Prostate gland (tissue), 2 donors: ENCODE measurements around the gene PKP4. TPM values are rescaled to one million over a fixed set of nuclear protein-coding genes. Genes with fewer than 3 reads are reported as not detected.

Experiments
- DNase-seq: peaks from one replicate; pipeline ENCODE4 v3.0.0-alpha.2; 2019; ENCODE audit warnings: low spot score
- H3K27ac ChIP-seq, 2 donors: fragments of 200-600 bp; sonication (generic); 2 replicates each; pipeline ENCODE4 v1.5.1; 2017 to 2019
- H3K27me3 ChIP-seq: fragments of 200-600 bp; sonication (generic); replicated peaks from 2 replicates; pipeline ENCODE4 v1.5.1; 2019; ENCODE audit not compliant: insufficient read depth
- H3K36me3 ChIP-seq, 2 donors: fragments of 200-600 bp; sonication (generic); 1 replicate in 1 of 2; 2 replicates in 1 of 2; pipeline versions ENCODE4 v1.5.1 to v1.8.1; 2017 to 2019
- H3K4me1 ChIP-seq: fragments of 200-600 bp; sonication (generic); replicated peaks from 2 replicates; pipeline ENCODE4 v1.5.1; 2019
- H3K4me3 ChIP-seq, 2 donors: fragments of 200-600 bp; sonication (generic); 2 replicates each; pipeline ENCODE4 v1.5.1; 2017 to 2019
- H3K9me3 ChIP-seq: fragments of 200-600 bp; sonication (generic); 2 replicates; pipeline ENCODE4 v1.5.1; 2017
- CTCF ChIP-seq, 4 experiments: fragments of 200-600 bp in 2 of 4; fragments of 450-650 bp in 2 of 4; sonication (generic) in 2 of 4; IDR thresholded peaks; 1 replicate in 3 of 4; 2 replicates in 1 of 4; pipeline ENCODE4 v1.5.1; 2016 to 2019; ENCODE audit warnings: antibody characterized with exemption in 4 of 4, mild to moderate bottlenecking in 2 of 4, moderate library complexity in 2 of 4
- POLR2A ChIP-seq: fragments of 450-650 bp; IDR thresholded peaks from one replicate; pipeline ENCODE4 v1.6.1; 2016; ENCODE audit warnings: antibody characterized with exemption, mild to moderate bottlenecking
- POLR2AphosphoS5 ChIP-seq: sonication (generic); formaldehyde crosslinking; IDR thresholded peaks from one replicate; pipeline ENCODE4 v1.6.1; 2017; ENCODE audit warnings: antibody characterized with exemption
- WGBS: methylation state at CpG from one replicate; pipeline ENCODE4 v1.1.5; 2018; 5-methylcytosine and 5-hydroxymethylcytosine counted together
- intact Hi-C: fragments of 100-400 bp; cut with DNase I; formaldehyde crosslinking; loops from one replicate; pipeline ENCODE4 v1.14.2; 2022
- total RNA-seq, 2 donors: library from RNA; depleted of rRNA; stranded (reverse); fragments of >200 nt; gene quantifications; one replicate each; pipeline ENCODE4 v1.1.0, GENCODE V29; 2016

The PKP4 gene
- total RNA-seq, 2 donors from 2014 or later, result 49.0 to 57.9 TPM

GRCh38 chr2:158582670-158583069, 125.9 kb downstream of the PKP4 start:
- H3K9me3 ChIP-seq, result no peaks in the 10 kb centered on the region
- WGBS, result 95% methylated on average over 1 of the region's 1 CpG
- no peaks in the 10 kb centered on the region for H3K36me3 ChIP-seq
- no peak overlapping the region for H3K4me3 ChIP-seq
- no peaks in the 10 kb centered on the region for H3K27me3 ChIP-seq
- no peak overlapping the region for H3K27ac ChIP-seq
- TF ChIP-seq POLR2AphosphoS5 (no peak), CTCF (IDR thresholded peaks at IDR 0.05) (no peak), POLR2A (no peak)
- no peaks in the 10 kb centered on the region for H3K4me1 ChIP-seq
- intact Hi-C loops, result no loop called here
- DNase-seq, result no peak

- H3K36me3 ChIP-seq, result no peaks in the 10 kb centered on the region
- no peak overlapping the region for H3K27ac ChIP-seq
- WGBS, result 96% methylated on average over 11 of the region's 19 CpGs
- intact Hi-C loops, result no loop called here
- DNase-seq, result no peak
- TF ChIP-seq POLR2AphosphoS5 (no peak), POLR2A (no peak), CTCF (IDR thresholded peaks at IDR 0.05) (no peak)
- no peaks in the 10 kb centered on the region for H3K9me3 ChIP-seq
- no peak overlapping the region for H3K4me3 ChIP-seq
- H3K4me1 ChIP-seq, result no peaks in the 10 kb centered on the region
- H3K27me3 ChIP-seq, result no peaks in the 10 kb centered on the region
These were observed 127.2 kb downstream of the PKP4 start for GRCh38 chr2:158583923-158584322.

GRCh38 chr2:158586491-158586890, 129.7 kb downstream of the PKP4 start:
- H3K4me3 ChIP-seq, result no peak overlapping the region
- no peaks in the 10 kb centered on the region for H3K9me3 ChIP-seq
- 73% methylated on average over 3 of the region's 3 CpGs for WGBS
- DNase-seq, result no peak
- no peaks in the 10 kb centered on the region for H3K4me1 ChIP-seq
- H3K27me3 ChIP-seq, result no peaks in the 10 kb centered on the region
- H3K27ac ChIP-seq, result no peak overlapping the region
- no peak for TF ChIP-seq CTCF (IDR thresholded peaks at IDR 0.05)
- no peak for TF ChIP-seq POLR2A
- no peak for TF ChIP-seq POLR2AphosphoS5
- no peaks in the 10 kb centered on the region for H3K36me3 ChIP-seq
- intact Hi-C loops, result no loop called here

GRCh38 chr2:158589303-158589702, 132.6 kb downstream of the PKP4 start:
- DNase-seq, result no peak
- Histone ChIP-seq H3K36me3 (no peaks in the 10 kb centered on the region), H3K4me1 (no peaks in the 10 kb centered on the region), H3K27ac (no peak overlapping the region), H3K27me3 (no peaks in the 10 kb centered on the region), H3K9me3 (no peaks in the 10 kb centered on the region), H3K4me3 (no peak overlapping the region)
- TF ChIP-seq POLR2A, result no peak
- no peak for TF ChIP-seq POLR2AphosphoS5
- no peak for TF ChIP-seq CTCF (IDR thresholded peaks at IDR 0.05)
- WGBS, result 97% methylated on average over 4 of the region's 4 CpGs
- intact Hi-C loops, result no loop called here

GRCh38 chr2:158598862-158599517, 142.2 kb downstream of the PKP4 start:
- intact Hi-C loops, result no loop called here

More at GRCh38 chr2:158598862-158599517, 142.2 kb downstream of the PKP4 start:
- no peaks in the 10 kb centered on the region for H3K36me3 ChIP-seq
- no peak for DNase-seq
- 68% methylated on average over 3 of the region's 3 CpGs for WGBS
- no peak overlapping the region for H3K27ac ChIP-seq
- no peak overlapping the region for H3K4me3 ChIP-seq
- H3K9me3 ChIP-seq, result no peaks in the 10 kb centered on the region
- no peaks in the 10 kb centered on the region for H3K27me3 ChIP-seq
- TF ChIP-seq CTCF (IDR thresholded peaks at IDR 0.05) (no peak), POLR2A (no peak)
- no peaks in the 10 kb centered on the region for H3K4me1 ChIP-seq
